Liver (tissue), 3 donors: ENCODE data around the gene FGF9.

Experiments
- CTCF ChIP-seq: fragments of 150-350 bp; IDR thresholded peaks from 2 replicates; pipeline ENCODE4 v1.5.1; 2017; ENCODE audit warnings: improper control_type of control experiment, low read depth, low read length; ENCODE audit not compliant: missing input control
- FOXA2 ChIP-seq: IDR thresholded peaks from 2 replicates; pipeline ENCODE4 v1.6.1; 2016; ENCODE audit warnings: antibody characterized with exemption
- HNF4G ChIP-seq: IDR thresholded peaks from 2 replicates; pipeline ENCODE4 v1.6.1; 2016; ENCODE audit warnings: antibody characterized with exemption
- MAX ChIP-seq: IDR thresholded peaks from 2 replicates; pipeline ENCODE4 v1.6.1; 2016; ENCODE audit warnings: antibody characterized with exemption
- NR2F2 ChIP-seq: IDR thresholded peaks from 2 replicates; pipeline ENCODE4 v1.6.1; 2016; ENCODE audit warnings: antibody characterized with exemption
- RAD21 ChIP-seq, 2 donors: IDR thresholded peaks; 2 replicates each; pipeline ENCODE4 v1.6.1; 2016; ENCODE audit warnings: antibody characterized with exemption in 2 of 2, mild to moderate bottlenecking in 2 of 2
- REST ChIP-seq: IDR thresholded peaks from 2 replicates; pipeline ENCODE4 v1.6.1; 2016; ENCODE audit warnings: antibody characterized with exemption, mild to moderate bottlenecking
- SP1 ChIP-seq: IDR thresholded peaks from 2 replicates; pipeline ENCODE4 v1.6.1; 2018; ENCODE audit warnings: antibody characterized with exemption, mild to moderate bottlenecking
- TAF1 ChIP-seq: conservative IDR thresholded peaks from 2 replicates; pipeline ENCODE4 v1.6.1; 2016; ENCODE audit warnings: antibody characterized with exemption, mild to moderate bottlenecking
- YY1 ChIP-seq: IDR thresholded peaks from 2 replicates; pipeline ENCODE4 v1.6.1; 2016; ENCODE audit warnings: antibody characterized with exemption, mild to moderate bottlenecking
- donor health status: healthy.
- donor health status: healthy.

GRCh38 chr13:21659087-21659486 is 11.8 kb upstream of the FGF9 start:
- TF ChIP-seq CTCF (no peak), SP1 (no peak), HNF4G (no peak), TAF1 (no peak), MAX (no peak), FOXA2 (no peak), YY1 (no peak), NR2F2 (no peak), RAD21 (IDR thresholded peaks at IDR 0.05) (no peak), REST (no peak)
